Prostate gland (tissue), 2 donors: Measurements from ENCODE around the gene JAKMIP3. TPM values are rescaled to one million over a fixed set of nuclear protein-coding genes. Genes with fewer than 3 reads are reported as not detected.

Experiments used
- DNase-seq: peaks from one replicate; pipeline ENCODE4 v3.0.0-alpha.2; 2019; ENCODE audit warnings: low spot score
- H3K27ac ChIP-seq, 2 donors: fragments of 200-600 bp; sonication (generic); 2 replicates each; pipeline ENCODE4 v1.5.1; 2017 to 2019
- H3K27me3 ChIP-seq: fragments of 200-600 bp; sonication (generic); replicated peaks from 2 replicates; pipeline ENCODE4 v1.5.1; 2019; ENCODE audit not compliant: insufficient read depth
- H3K36me3 ChIP-seq, 2 donors: fragments of 200-600 bp; sonication (generic); 1 replicate in 1 of 2; 2 replicates in 1 of 2; pipeline versions ENCODE4 v1.5.1 to v1.8.1; 2017 to 2019
- H3K4me1 ChIP-seq: fragments of 200-600 bp; sonication (generic); replicated peaks from 2 replicates; pipeline ENCODE4 v1.5.1; 2019
- H3K4me3 ChIP-seq, 2 donors: fragments of 200-600 bp; sonication (generic); 2 replicates each; pipeline ENCODE4 v1.5.1; 2017 to 2019
- H3K9me3 ChIP-seq: fragments of 200-600 bp; sonication (generic); 2 replicates; pipeline ENCODE4 v1.5.1; 2017
- POLR2A ChIP-seq: fragments of 450-650 bp; IDR thresholded peaks from one replicate; pipeline ENCODE4 v1.6.1; 2016; ENCODE audit warnings: antibody characterized with exemption, mild to moderate bottlenecking
- POLR2AphosphoS5 ChIP-seq: sonication (generic); formaldehyde crosslinking; IDR thresholded peaks from one replicate; pipeline ENCODE4 v1.6.1; 2017; ENCODE audit warnings: antibody characterized with exemption
- WGBS: methylation state at CpG from one replicate; pipeline ENCODE4 v1.1.5; 2018; 5-methylcytosine and 5-hydroxymethylcytosine counted together
- intact Hi-C: fragments of 100-400 bp; cut with DNase I; formaldehyde crosslinking; loops from one replicate; pipeline ENCODE4 v1.14.2; 2022
- total RNA-seq, 2 donors: library from RNA; depleted of rRNA; stranded (reverse); fragments of >200 nt; gene quantifications; one replicate each; pipeline ENCODE4 v1.1.0, GENCODE V29; 2016
- TF ChIP-seq, protein P1 (sequence below), 4 experiments: fragments of 200-600 bp in 2 of 4; fragments of 450-650 bp in 2 of 4; sonication (generic) in 2 of 4; IDR thresholded peaks; 1 replicate in 3 of 4; 2 replicates in 1 of 4; pipeline ENCODE4 v1.5.1; 2016 to 2019; ENCODE audit warnings: antibody characterized with exemption in 4 of 4, mild to moderate bottlenecking in 2 of 4, moderate library complexity in 2 of 4

JAKMIP3 gene
- total RNA-seq, 2 donors from 2014 or later: 2.6 to 3.4 TPM

DNA sequence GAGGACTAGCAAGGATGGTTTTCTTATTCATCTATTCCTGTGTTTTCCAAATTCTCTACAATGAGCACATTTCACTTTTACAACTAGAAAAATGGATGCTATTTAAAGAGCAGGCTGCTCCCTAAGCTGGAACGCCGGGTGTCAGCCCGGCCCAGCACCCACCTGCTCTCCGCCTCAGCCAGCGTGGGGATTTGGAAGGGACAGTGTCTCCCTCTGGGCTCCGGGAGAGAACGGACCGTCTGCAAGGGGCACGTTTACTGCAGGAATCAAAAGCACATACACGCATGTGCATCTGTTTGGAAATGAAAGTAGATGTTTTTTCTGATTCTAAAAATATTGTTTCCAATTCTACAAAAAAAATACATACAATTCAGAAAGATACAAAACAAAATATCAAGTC is 2.3 kb upstream of the JAKMIP3 start:
- 80% methylated on average over 10 of the region's 10 CpGs for WGBS
- intact Hi-C loops: no loop called here
- peaks cover 4% of the 10 kb centered on the region for H3K4me1 ChIP-seq
- H3K9me3 ChIP-seq: no peaks in the 10 kb centered on the region
- no peak overlapping the region for H3K27ac ChIP-seq
- no peaks in the 10 kb centered on the region for H3K36me3 ChIP-seq
- H3K27me3 ChIP-seq: no peaks in the 10 kb centered on the region
- no peak for DNase-seq
- no peak overlapping the region for H3K4me3 ChIP-seq
- TF ChIP-seq, protein P1, sequence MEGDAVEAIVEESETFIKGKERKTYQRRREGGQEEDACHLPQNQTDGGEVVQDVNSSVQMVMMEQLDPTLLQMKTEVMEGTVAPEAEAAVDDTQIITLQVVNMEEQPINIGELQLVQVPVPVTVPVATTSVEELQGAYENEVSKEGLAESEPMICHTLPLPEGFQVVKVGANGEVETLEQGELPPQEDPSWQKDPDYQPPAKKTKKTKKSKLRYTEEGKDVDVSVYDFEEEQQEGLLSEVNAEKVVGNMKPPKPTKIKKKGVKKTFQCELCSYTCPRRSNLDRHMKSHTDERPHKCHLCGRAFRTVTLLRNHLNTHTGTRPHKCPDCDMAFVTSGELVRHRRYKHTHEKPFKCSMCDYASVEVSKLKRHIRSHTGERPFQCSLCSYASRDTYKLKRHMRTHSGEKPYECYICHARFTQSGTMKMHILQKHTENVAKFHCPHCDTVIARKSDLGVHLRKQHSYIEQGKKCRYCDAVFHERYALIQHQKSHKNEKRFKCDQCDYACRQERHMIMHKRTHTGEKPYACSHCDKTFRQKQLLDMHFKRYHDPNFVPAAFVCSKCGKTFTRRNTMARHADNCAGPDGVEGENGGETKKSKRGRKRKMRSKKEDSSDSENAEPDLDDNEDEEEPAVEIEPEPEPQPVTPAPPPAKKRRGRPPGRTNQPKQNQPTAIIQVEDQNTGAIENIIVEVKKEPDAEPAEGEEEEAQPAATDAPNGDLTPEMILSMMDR (IDR thresholded peaks at IDR 0.05): no peak
- no peak for TF ChIP-seq POLR2A
- no peak for TF ChIP-seq POLR2AphosphoS5

DNA sequence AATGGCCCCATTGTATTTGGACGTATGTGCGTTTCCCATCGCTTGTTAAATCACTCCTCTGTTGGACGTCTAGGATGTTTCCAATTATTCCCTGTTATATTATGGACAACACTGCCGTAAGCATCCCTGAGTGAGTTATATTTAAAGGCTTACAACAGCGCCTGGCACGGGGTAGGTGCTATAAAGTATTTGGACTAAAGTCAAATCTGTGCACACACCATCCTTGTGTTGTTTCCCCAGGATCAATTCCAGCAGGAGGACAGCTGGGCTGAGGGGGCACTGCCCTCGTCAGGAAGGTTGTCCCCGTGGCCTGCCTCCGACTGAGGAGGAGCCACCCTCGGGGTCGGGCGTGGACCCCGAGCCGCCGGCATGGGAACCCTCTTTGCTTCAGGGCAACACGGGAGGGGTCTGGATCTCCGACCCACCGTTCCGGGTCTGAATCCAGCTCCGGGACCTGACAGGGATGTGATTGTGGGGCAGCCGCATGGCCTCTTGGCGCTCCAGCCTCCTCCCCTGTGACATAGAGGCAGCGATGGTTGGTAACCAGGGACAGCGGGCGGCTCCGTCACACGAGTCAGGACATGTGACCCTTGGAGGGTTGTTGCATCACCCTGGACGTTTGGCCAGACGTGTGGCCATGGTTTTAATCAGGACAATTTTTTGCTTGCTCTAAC is 1.5 kb upstream of the JAKMIP3 start:
- intact Hi-C loops: no loop called here
- H3K4me3 ChIP-seq: no peak overlapping the region
- 90% methylated on average over 27 of the region's 30 CpGs for WGBS
- no peak for DNase-seq
- H3K9me3 ChIP-seq: no peaks in the 10 kb centered on the region
- no peak overlapping the region for H3K27ac ChIP-seq
- H3K4me1 ChIP-seq: peaks cover 4% of the 10 kb centered on the region
- TF ChIP-seq POLR2A (no peak), POLR2AphosphoS5 (no peak)
- TF ChIP-seq, protein P1 (IDR thresholded peaks at IDR 0.05): no peak
- no peaks in the 10 kb centered on the region for H3K27me3 ChIP-seq
- no peaks in the 10 kb centered on the region for H3K36me3 ChIP-seq

DNA sequence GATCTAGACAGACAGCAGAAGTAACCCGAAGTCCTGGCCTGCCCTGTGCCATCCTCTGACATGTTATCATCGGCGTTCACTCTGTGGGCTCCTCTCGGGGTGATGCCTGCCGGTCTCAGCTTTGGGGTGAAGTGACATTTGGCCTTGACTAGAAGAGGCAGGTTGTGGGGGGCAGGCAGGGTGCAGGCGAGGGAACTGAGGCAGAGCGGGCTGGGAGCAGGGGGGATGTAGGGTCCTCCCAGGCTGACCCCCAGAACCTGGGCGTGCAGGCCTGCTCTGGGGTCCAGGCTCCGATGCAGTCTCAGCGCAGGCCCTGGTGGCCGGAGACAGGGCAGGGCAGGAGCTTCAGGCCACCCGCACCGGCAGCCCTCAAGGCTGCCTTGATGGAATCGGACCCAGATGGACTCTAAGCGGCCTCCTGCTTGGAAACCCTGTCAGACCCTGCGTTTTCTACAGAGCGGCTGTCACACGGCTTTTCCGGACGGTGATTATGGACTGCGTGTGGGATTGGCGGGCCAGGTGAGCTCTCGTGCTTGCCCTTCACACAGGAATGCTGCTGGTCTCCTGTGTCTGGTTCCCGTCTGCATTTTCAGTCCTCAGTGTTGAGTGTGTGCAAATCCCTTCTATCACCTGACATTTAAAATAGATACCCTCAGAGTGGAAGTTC is 842 bp upstream of the JAKMIP3 start:
- TF ChIP-seq POLR2A (no peak), POLR2AphosphoS5 (no peak)
- TF ChIP-seq, protein P1 (IDR thresholded peaks at IDR 0.05): no peak
- H3K4me3 ChIP-seq: peak overlapping the region; percentile 34 to 36

DNA sequence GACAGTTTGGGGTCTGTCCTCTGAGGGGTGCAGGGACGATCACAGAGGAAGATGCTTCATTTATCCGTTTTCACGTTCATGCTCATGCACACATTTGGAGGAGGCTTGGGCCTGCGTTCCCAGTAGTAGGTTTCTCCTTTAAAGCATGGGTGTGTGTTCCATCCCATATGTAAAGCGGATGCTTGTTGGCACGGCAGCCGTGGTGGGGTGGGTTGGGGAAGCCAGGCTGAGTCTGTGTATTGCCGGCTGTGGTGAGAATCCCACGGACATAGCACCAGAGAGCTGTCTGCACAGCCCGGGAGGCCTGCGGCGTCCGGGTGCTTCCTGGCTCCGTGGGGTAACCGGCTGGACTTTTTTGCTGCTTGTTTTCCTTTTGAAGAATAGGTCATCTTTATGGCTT is 440 bp downstream of the JAKMIP3 start:
- peak overlapping the region; percentile 79 to 81 for H3K27ac ChIP-seq
- intact Hi-C loops: no loop called here
- 13% methylated on average over 15 of the region's 15 CpGs for WGBS
- no peaks in the 10 kb centered on the region for H3K27me3 ChIP-seq
- peaks cover 4% of the 10 kb centered on the region for H3K4me1 ChIP-seq
- no peaks in the 10 kb centered on the region for H3K36me3 ChIP-seq
- H3K9me3 ChIP-seq: no peaks in the 10 kb centered on the region
- DNase-seq: no peak
- H3K4me3 ChIP-seq: peak overlapping the region; percentile 34 to 36
- TF ChIP-seq POLR2AphosphoS5: no peak
- TF ChIP-seq POLR2A: no peak
- TF ChIP-seq, protein P1 (IDR thresholded peaks at IDR 0.05): no peak

More for the DNA sequence above, 842 bp upstream of the JAKMIP3 start:
- intact Hi-C loops: no loop called here
- DNase-seq: no peak
- Histone ChIP-seq H3K36me3 (no peaks in the 10 kb centered on the region), H3K27ac (peak overlapping the region; percentile 79 to 81), H3K27me3 (no peaks in the 10 kb centered on the region), H3K9me3 (no peaks in the 10 kb centered on the region), H3K4me1 (peaks cover 4% of the 10 kb centered on the region)
- 89% methylated on average over 24 of the region's 24 CpGs for WGBS

DNA sequence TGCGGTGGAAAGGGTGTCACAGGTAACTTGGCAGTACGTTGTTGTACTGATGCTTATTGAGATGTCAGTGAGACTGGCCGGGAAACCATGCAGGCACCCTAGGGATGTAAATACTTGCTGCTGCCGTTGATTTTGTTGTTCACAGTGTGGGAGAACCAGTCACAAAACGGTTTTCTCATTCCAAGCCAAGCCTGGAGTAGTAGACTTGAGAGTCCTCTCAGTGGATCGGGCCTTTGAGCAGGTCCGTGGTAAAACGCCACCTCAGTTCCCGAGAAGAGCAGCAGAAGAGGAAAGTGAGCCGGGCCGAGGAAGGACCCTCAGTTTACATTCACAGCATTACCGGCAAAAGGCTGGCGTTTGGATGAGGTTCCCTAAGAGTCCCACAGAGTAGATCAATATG is 1.1 kb downstream of the JAKMIP3 start:
- H3K36me3 ChIP-seq: no peaks in the 10 kb centered on the region
- DNase-seq: no peak
- 82% methylated on average over 13 of the region's 13 CpGs for WGBS
- H3K27ac ChIP-seq: peak overlapping the region in 1 of 2 donors; percentile 79
- no peaks in the 10 kb centered on the region for H3K9me3 ChIP-seq
- peaks cover 4% of the 10 kb centered on the region for H3K4me1 ChIP-seq
- peak overlapping the region in 1 of 2 donors; percentile 36 for H3K4me3 ChIP-seq
- no peaks in the 10 kb centered on the region for H3K27me3 ChIP-seq
- intact Hi-C loops: no loop called here
- TF ChIP-seq, protein P1 (IDR thresholded peaks at IDR 0.05): no peak
